ENCODE results near the gene WNT8B. TPM values are rescaled to one million over a fixed set of nuclear protein-coding genes. Genes with fewer than 3 reads are reported as not detected.

WNT8B gene, protein sequence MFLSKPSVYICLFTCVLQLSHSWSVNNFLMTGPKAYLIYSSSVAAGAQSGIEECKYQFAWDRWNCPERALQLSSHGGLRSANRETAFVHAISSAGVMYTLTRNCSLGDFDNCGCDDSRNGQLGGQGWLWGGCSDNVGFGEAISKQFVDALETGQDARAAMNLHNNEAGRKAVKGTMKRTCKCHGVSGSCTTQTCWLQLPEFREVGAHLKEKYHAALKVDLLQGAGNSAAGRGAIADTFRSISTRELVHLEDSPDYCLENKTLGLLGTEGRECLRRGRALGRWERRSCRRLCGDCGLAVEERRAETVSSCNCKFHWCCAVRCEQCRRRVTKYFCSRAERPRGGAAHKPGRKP
- not detected in 2 replicates for total RNA-seq

DNA sequence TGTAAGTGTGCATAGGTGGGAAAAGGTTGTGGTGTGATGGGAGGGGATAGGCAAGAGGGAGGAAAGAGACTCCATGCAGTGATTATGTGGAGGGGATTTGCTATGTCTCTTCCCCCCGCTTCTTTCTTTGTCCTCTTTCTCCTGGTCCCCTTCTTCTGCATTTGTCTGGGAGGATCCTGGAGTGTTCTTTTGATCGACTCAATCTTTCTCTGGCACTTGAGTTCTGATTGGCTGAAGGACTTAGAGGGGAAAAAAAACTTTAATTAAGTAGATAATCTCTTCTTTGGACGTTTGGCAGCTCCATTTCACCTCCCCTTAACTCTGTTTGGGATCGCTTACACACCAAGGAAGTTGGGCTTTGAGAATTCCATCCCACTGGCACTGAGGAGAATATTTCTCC lies at the start of gene WNT8B:
WNT8B (plus strand) TSS at position 301 of the 400 bp plus-strand sequence. CDS start 160 bp downstream, outside the sequence.

DNA sequence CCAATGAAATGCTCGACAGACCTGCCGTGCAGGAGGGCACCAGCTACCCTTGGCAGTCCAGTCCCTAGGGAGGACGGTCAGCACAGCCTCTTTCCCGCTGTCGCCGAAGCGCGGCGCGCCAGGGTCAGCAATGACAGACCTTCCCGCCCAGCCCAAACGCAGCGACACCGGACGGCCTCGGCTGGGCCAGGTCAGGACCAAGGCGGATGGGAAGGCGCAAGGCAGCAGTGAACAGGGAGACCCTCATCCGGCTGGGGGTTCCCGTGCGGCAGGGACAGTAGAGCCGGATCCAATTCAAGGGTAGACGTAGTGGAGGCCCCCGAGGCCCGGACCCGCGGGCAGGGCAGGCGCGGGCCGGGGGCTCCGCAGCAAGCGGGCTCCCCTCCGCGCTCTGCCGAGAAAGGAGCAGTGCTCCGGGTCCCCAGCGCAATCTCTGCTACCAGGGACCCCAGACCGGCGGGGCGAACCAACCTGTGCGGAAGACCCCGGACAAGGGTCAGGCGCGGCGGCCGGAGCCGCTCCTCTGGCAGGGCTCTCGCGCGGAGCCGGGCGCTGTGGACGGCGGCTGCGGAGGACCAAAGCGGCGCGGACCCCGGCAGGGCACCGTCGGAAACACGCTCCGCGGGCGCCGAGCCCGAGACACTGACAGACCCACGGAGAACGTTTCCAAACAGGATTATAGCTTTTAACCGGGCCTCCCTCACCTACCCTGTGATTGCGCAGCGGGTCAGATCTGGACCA lies 56.7 kb downstream of the WNT8B start, which contains the start of gene SEC31B:
SEC31B (minus strand) TSS at position 551 of the 741 bp plus-strand sequence. CDS start 2,909 bp downstream, outside the sequence.

DNA sequence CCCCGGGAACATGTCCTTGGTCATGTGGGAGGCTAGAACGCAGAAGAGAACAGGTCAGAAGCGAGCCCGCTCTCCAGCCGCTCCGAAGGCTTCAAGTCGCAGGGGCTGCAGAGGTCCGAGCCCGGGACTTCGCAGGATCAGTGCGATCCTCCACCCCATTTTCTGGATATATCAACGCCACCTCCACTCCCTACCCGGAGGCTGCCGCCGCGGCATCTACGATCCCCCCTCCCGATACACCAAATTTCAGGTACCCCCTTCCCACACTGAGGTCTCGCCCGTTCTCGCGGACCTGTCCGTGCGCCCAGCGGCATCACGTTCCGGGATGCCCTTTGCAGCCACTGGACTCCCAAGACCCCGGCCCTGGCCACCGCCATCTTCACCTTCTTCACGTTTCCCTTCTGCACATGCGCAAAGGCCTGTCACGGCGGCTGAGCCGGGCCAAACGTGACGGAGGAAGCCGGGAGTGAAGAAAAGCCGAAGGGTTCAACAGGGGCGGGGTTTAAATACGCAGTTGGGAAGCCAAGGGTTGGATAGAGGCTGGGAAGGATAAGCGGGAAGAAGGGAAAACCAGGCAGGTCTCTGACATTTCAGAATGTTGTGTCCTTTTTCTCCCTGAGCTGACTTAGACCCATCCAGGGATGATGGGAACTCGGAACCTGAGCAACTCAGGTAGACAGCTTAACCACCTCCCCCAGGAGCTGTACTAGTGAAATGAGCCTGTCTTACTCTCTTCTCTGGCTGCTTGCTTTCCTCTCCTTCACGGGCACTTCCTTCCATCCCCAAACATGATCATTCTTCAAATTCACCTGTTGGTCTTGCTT lies 66.9 kb downstream of the WNT8B start, which contains the start of gene NDUFB8:
NDUFB8 (minus strand) TSS at position 397 of the 824 bp plus-strand sequence; CDS start at position 377, 20 bp downstream.

Other genes with a start within 250 kb of the WNT8B start
- 12.5 and 14.8 TPM in 2 replicates for gene CHUK, start 233.4 kb upstream of the WNT8B start, total RNA-seq
- gene CWF19L1, start 195.4 kb upstream of the WNT8B start, total RNA-seq, result 27.7 and 32.6 TPM in 2 replicates
- 16.5 and 24.0 TPM in 2 replicates for gene BLOC1S2, start 176.3 kb upstream of the WNT8B start, total RNA-seq
- gene PKD2L1, start 132.8 kb upstream of the WNT8B start, total RNA-seq, result not detected in 2 replicates
- gene SCD, start 115.8 kb upstream of the WNT8B start, total RNA-seq, result 820 and 879 TPM in 2 replicates
- 1.5 and 1.7 TPM in 2 replicates for gene SEC31B, start 56.9 kb downstream of the WNT8B start, total RNA-seq
- 263 and 269 TPM in 2 replicates for gene NDUFB8, start 66.9 kb downstream of the WNT8B start, total RNA-seq
- gene HIF1AN, start 72.9 kb downstream of the WNT8B start, total RNA-seq, result 6.7 and 6.9 TPM in 2 replicates

Measured in bronchus fibroblast of lung (primary cell).